PC-3 (cell line): ENCODE results near the gene ATXN7L2. TPM values are rescaled to one million over a fixed set of nuclear protein-coding genes. Genes with fewer than 3 reads are reported as not detected.

ENCODE experiments used
- ATAC-seq: fragments of 200-7000 bp; cut with Tn5 transposase; 2 replicates; pipeline ENCODE4 v1.9.1; 2020; ENCODE audit warnings: mild to moderate bottlenecking, moderate library complexity
- BruUV-seq: library from RNA; stranded (reverse); fragments of 400-500 nt; replicated peaks from 2 replicates; lab custom pipeline; 2021; lab: Mats Ljungman, UMichigan
- CTCF ChIA-PET: fragments of 300-600 bp; sonication (Branson Sonifier 250); formaldehyde crosslinking; loops from one replicate; lab custom pipeline; 2022; ENCODE audit warnings: antibody characterized with exemption; lab: Charles Lee
- POLR2A ChIA-PET: fragments of 300-600 bp; sonication (Branson Sonifier 250); formaldehyde crosslinking; loops from one replicate; lab custom pipeline; 2022; ENCODE audit warnings: antibody characterized with exemption; ENCODE audit not compliant: unreplicated experiment; lab: Charles Lee
- DNase-seq: peaks from one replicate; pipeline ENCODE4 v3.0.0-alpha.2; 2015
- H2AFZ ChIP-seq: fragments of 300-600 bp; sonication (generic); 2 replicates; pipeline ENCODE4 v1.6.0; 2016; ENCODE audit warnings: antibody characterized with exemption, low read length
- H3F3A ChIP-seq: fragments of 300-600 bp; sonication (generic); one replicate; pipeline ENCODE4 v1.6.0; 2017; ENCODE audit warnings: antibody characterized with exemption, low read length, control low read depth, mild to moderate bottlenecking; ENCODE audit not compliant: unreplicated experiment
- H3K27ac ChIP-seq: fragments of 300-600 bp; sonication (generic); 2 replicates; pipeline ENCODE4 v1.5.1; 2016; ENCODE audit warnings: mild to moderate bottlenecking, low read length
- H3K27me3 ChIP-seq: fragments of 300-600 bp; sonication (generic); 2 replicates; pipeline ENCODE4 v1.6.1; 2016; ENCODE audit warnings: low read length, mixed read lengths
- H3K36me3 ChIP-seq: fragments of 300-600 bp; sonication (generic); 2 replicates; pipeline ENCODE4 v1.6.1; 2016; ENCODE audit warnings: low read depth, mixed run types, low read length, mixed read lengths
- H3K4me1 ChIP-seq: fragments of 300-600 bp; sonication (generic); 2 replicates; pipeline ENCODE4 v1.5.1; 2016; ENCODE audit warnings: low read length; ENCODE audit not compliant: insufficient read depth
- H3K4me2 ChIP-seq: fragments of 300-600 bp; sonication (generic); 2 replicates; pipeline ENCODE4 v1.6.0; 2016; ENCODE audit warnings: low read length
- H3K4me3 ChIP-seq: fragments of 300-600 bp; sonication (generic); 2 replicates; pipeline ENCODE4 v1.5.1; 2016; ENCODE audit warnings: mild to moderate bottlenecking, low read length, mixed read lengths
- H3K79me2 ChIP-seq: fragments of 300-600 bp; sonication (generic); 2 replicates; pipeline ENCODE4 v1.6.1; 2017; ENCODE audit warnings: low read length, mixed read lengths
- H3K9ac ChIP-seq: fragments of 300-600 bp; sonication (generic); 2 replicates; pipeline ENCODE4 v1.6.0; 2016; ENCODE audit warnings: mild to moderate bottlenecking, low read length
- H3K9me2 ChIP-seq: fragments of 300-600 bp; sonication (generic); replicated peaks from 2 replicates; pipeline ENCODE4 v1.6.1; 2016; ENCODE audit warnings: mixed run types, low read length, mixed read lengths
- H3K9me3 ChIP-seq: fragments of 300-600 bp; sonication (generic); 2 replicates; pipeline ENCODE4 v1.6.1; 2016; ENCODE audit warnings: low read length, mixed read lengths
- H4K20me1 ChIP-seq: fragments of 300-600 bp; sonication (generic); 2 replicates; pipeline ENCODE4 v1.6.1; 2016; ENCODE audit warnings: low read length, mixed read lengths
- CTCF ChIP-seq: fragments of 300-600 bp; sonication (generic); conservative IDR thresholded peaks from 2 replicates; pipeline ENCODE4 v1.5.1; 2017; ENCODE audit warnings: antibody characterized with exemption, low read depth, mild to moderate bottlenecking, low read length
- EZH2 ChIP-seq: fragments of 300-600 bp; sonication (generic); IDR thresholded peaks from one replicate; pipeline ENCODE4 v1.6.1; 2017; ENCODE audit warnings: antibody characterized with exemption, mild to moderate bottlenecking, low read length; ENCODE audit not compliant: unreplicated experiment
- EZH2phosphoT487 ChIP-seq: fragments of 300-600 bp; sonication (generic); IDR thresholded peaks from 2 replicates; pipeline ENCODE4 v1.6.1; 2018; ENCODE audit warnings: mild to moderate bottlenecking, antibody characterized with exemption, low read length, borderline replicate concordance
- intact Hi-C: fragments of 100-400 bp; cut with micrococcal nuclease; formaldehyde crosslinking; loops from 2 replicates; pipeline ENCODE4 v1.9.0; 2023
- total RNA-seq: library from RNA; depleted of rRNA; stranded (reverse); fragments of >200 nt; gene quantifications from 2 replicates; pipeline ENCODE4 v1.2.3, GENCODE V29; 2014

ATXN7L2 gene
- total RNA-seq, 1 experiment from 2014 or later, result 9.4 TPM

DNA sequence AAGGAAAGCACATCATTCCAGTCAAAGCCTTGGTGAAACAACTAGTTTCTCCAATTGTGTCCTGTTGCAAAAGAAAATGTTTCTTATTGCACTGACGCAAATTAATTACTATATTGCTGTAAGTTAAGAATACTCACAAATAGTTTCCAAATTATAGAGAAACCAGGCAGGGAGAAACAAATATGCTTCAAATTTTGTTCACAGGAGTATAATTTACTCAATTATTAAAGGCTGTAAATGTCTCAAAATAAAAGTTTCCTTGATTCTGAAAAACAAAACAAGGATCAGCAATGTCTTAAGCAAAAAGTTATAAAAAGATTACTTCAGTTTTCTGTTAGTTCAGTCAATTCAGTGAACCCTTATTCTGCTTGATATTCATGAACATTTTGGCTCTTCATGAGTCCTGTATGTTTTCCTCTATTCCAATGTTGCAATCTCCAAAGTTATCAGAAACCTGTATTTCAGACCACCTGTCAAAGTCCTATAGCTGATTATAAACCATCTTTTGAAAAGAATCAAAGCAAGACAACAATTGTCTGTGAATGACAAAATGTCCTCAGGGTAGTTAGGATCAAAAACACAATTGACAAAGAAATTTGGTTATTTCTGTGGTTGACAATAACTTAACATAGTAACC is 29.1 kb upstream of the ATXN7L2 start:
- Histone ChIP-seq H3K4me3 (no peak overlapping the region), H2AFZ (no peak overlapping the region), H3K79me2 (no peaks in the 10 kb centered on the region), H3F3A (no peaks in the 10 kb centered on the region), H3K27me3 (no peaks in the 10 kb centered on the region), H3K9ac (no peak overlapping the region), H3K4me2 (no peak overlapping the region), H3K4me1 (no peaks in the 10 kb centered on the region), H3K27ac (no peak overlapping the region), H3K9me3 (0 out of 2 replicates have a peak, but pooled peaks cover 11% of the 10 kb centered on the region), H3K36me3 (no peaks in the 10 kb centered on the region), H4K20me1 (no peaks in the 10 kb centered on the region), H3K9me2 (no peaks in the 10 kb centered on the region)
- POLR2A ChIA-PET, result no interaction called here
- CTCF ChIA-PET, result no interaction called here
- BruUV-seq, result no TSS peak
- TF ChIP-seq EZH2phosphoT487 (no peak), CTCF (no peak), EZH2 (no peak)
- DNase-seq, result no peak
- no peak for ATAC-seq
- intact Hi-C loops, result no loop called here

GRCh38 chr1:109457819-109458218 is 25.9 kb upstream of the ATXN7L2 start:
- TF ChIP-seq CTCF, result no peak
- TF ChIP-seq EZH2, result no peak
- no peak for TF ChIP-seq EZH2phosphoT487
- Histone ChIP-seq H4K20me1 (no peaks in the 10 kb centered on the region), H3K9ac (no peak overlapping the region), H3K79me2 (no peaks in the 10 kb centered on the region), H3K4me2 (no peak overlapping the region), H3K27me3 (peaks cover 21% of the 10 kb centered on the region), H2AFZ (no peak overlapping the region), H3K9me3 (0 out of 2 replicates have a peak, but pooled peaks cover 11% of the 10 kb centered on the region), H3K4me3 (no peak overlapping the region), H3K9me2 (no peaks in the 10 kb centered on the region), H3K36me3 (no peaks in the 10 kb centered on the region), H3F3A (no peaks in the 10 kb centered on the region), H3K27ac (no peak overlapping the region), H3K4me1 (no peaks in the 10 kb centered on the region)
- intact Hi-C loops, result no loop called here
- no TSS peak for BruUV-seq
- DNase-seq (no peak), ATAC-seq (no peak)
- ChIA-PET POLR2A (no interaction called here), CTCF (no interaction called here)

GRCh38 chr1:109466125-109466451 is 17.6 kb upstream of the ATXN7L2 start:
- Histone ChIP-seq H3K4me1 (no peaks in the 10 kb centered on the region), H3K4me3 (peak overlapping the region; percentile 35; the same call in 1 of the 2 replicates), H3K79me2 (no peaks in the 10 kb centered on the region), H3K9me2 (no peaks in the 10 kb centered on the region), H3K27me3 (peaks cover 93% of the 10 kb centered on the region), H3K9me3 (no peaks in the 10 kb centered on the region), H3K36me3 (no peaks in the 10 kb centered on the region), H3K9ac (no peak overlapping the region), H3K27ac (no peak overlapping the region), H2AFZ (no peak overlapping the region), H3F3A (no peaks in the 10 kb centered on the region), H3K4me2 (peak overlapping the region; percentile 46; the same call in 1 of the 2 replicates), H4K20me1 (no peaks in the 10 kb centered on the region)
- ATAC-seq (no peak), DNase-seq (no peak)
- ChIA-PET CTCF (no interaction called here), POLR2A (no interaction called here)
- BruUV-seq, result no TSS peak
- TF ChIP-seq CTCF, result no peak
- TF ChIP-seq EZH2phosphoT487, result 0 out of 2 replicates have a peak, but pooled peaks have one; percentile 30
- TF ChIP-seq EZH2, result no peak
- intact Hi-C loops, result no loop called here
